Esophagus muscularis mucosa (tissue), 4 donors: ENCODE data around the gene ESAM. TPM values are rescaled to one million over a fixed set of nuclear protein-coding genes. Genes with fewer than 3 reads are reported as not detected.

ENCODE experiments used
- DNase-seq: peaks from one replicate; pipeline ENCODE4 v3.0.0-alpha.2; 2017; ENCODE audit errors: extremely low spot score
- H3K27ac ChIP-seq, 4 donors: fragments of 200-600 bp; sonication (generic); replicated peaks in 1 of 4; 1 replicate in 3 of 4; 2 replicates in 1 of 4; pipeline ENCODE4 v1.5.1; 2016 to 2019; ENCODE audit warnings: mild to moderate bottlenecking in 1 of 4
- H3K27me3 ChIP-seq, 4 donors: fragments of 200-600 bp; sonication (generic); one replicate each; pipeline versions ENCODE4 v1.5.1 to v1.6.0; 2016 to 2019
- H3K36me3 ChIP-seq, 4 donors: fragments of 200-600 bp; sonication (generic); one replicate each; pipeline ENCODE4 v1.5.1; 2016 to 2019
- H3K4me1 ChIP-seq, 4 donors: fragments of 200-600 bp; sonication (generic); one replicate each; pipeline ENCODE4 v1.5.1; 2016 to 2019
- H3K4me3 ChIP-seq, 4 donors: fragments of 200-600 bp; sonication (generic); 1 replicate in 2 of 4; 2 replicates in 2 of 4; pipeline ENCODE4 v1.5.1; 2016 to 2019; ENCODE audit warnings: mild to moderate bottlenecking in 4 of 4, moderate library complexity in 1 of 4
- H3K9me3 ChIP-seq, 4 donors: fragments of 200-600 bp; sonication (generic); 1 replicate in 3 of 4; 2 replicates in 1 of 4; pipeline ENCODE4 v1.5.1; 2016 to 2019
- EP300 ChIP-seq: sonication (generic); formaldehyde crosslinking; IDR thresholded peaks from one replicate; pipeline ENCODE4 v1.6.1; 2017; ENCODE audit warnings: antibody characterized with exemption
- POLR2A ChIP-seq: fragments of 450-650 bp; IDR thresholded peaks from one replicate; pipeline ENCODE4 v1.6.1; 2017; ENCODE audit warnings: antibody characterized with exemption, moderate library complexity, mild to moderate bottlenecking, low read depth
- POLR2AphosphoS5 ChIP-seq, 2 donors: sonication (generic); formaldehyde crosslinking; IDR thresholded peaks; one replicate each; pipeline ENCODE4 v1.6.1; 2017; ENCODE audit warnings: antibody characterized with exemption in 2 of 2
- WGBS: methylation state at CpG from one replicate; pipeline ENCODE4 v1.1.5; 2018; 5-methylcytosine and 5-hydroxymethylcytosine counted together
- intact Hi-C: fragments of 100-400 bp; cut with DNase I; formaldehyde crosslinking; loops from one replicate; pipeline ENCODE4 v1.15.1; 2023
- total RNA-seq, 4 donors: library from RNA; depleted of rRNA; stranded (reverse); fragments of >200 nt; gene quantifications; one replicate each; pipeline versions ENCODE4 v1.1.0 to v1.2.1, GENCODE V29; 2016
- TF ChIP-seq, protein P1 (sequence below), 3 experiments: fragments of 200-600 bp in 2 of 3; fragments of 450-650 bp in 1 of 3; sonication (generic) in 2 of 3; IDR thresholded peaks; one replicate each; pipeline ENCODE4 v1.5.1; 2017 to 2019; ENCODE audit warnings: antibody characterized with exemption in 3 of 3, mild to moderate bottlenecking in 2 of 3, moderate library complexity in 1 of 3

ESAM gene
- total RNA-seq, 4 donors from 2014 or later: 10.8 to 52.8 (median 41.1) TPM

DNA sequence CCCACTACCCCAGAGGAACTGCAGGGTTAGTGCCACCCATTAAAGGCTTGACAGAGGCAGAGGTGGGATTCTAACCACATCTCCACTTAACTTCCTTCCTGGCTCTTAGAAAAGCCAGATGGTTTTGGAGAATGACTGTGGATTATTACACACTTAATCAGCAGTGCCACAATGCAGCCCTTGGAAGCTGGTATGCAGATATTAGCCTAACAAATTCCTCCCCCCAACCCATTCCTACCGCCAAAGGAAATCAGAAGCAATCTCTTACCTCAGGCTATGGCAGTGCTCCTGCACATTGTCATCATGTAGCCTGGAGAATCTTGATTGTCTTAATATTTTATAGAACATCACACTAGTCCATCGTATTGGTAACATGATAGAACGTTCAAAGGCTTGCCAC lies 45.5 kb downstream of the ESAM start:
- WGBS: 74% methylated on average over 3 of the region's 3 CpGs
- DNase-seq: no peak
- no peak overlapping the region for H3K27ac ChIP-seq
- H3K9me3 ChIP-seq: no peaks in the 10 kb centered on the region
- no peak overlapping the region for H3K4me3 ChIP-seq
- H3K36me3 ChIP-seq: no peaks in the 10 kb centered on the region
- TF ChIP-seq POLR2AphosphoS5 (IDR thresholded peaks at IDR 0.05): no peak
- no peak for TF ChIP-seq POLR2A
- peaks cover 0 to 80% (median 10%) of the 10 kb centered on the region in 4 donors for H3K27me3 ChIP-seq
- intact Hi-C loops: no loop called here
- peaks cover 5 to 16% (median 13%) of the 10 kb centered on the region in 4 donors for H3K4me1 ChIP-seq

DNA sequence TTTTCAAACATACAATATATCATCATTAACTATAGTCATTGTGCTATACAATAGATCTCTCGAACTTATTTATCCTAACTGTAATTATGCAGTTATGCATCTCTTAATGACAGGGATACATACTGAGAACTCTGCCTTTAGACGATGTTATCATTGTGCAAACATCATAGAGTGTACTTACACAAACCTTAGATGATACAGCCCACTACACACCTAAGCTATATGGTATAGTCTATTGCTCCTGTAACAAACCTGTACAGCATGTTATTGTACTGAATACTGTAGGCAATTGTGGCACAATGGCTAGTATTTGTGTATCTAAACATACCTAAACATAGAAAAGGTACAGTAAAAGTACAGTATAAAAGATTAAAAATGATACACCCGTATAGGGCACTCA lies 49.7 kb downstream of the ESAM start:
- TF ChIP-seq POLR2AphosphoS5 (IDR thresholded peaks at IDR 0.05) (no peak), POLR2A (no peak), EP300 (no peak)
- TF ChIP-seq, protein P1, sequence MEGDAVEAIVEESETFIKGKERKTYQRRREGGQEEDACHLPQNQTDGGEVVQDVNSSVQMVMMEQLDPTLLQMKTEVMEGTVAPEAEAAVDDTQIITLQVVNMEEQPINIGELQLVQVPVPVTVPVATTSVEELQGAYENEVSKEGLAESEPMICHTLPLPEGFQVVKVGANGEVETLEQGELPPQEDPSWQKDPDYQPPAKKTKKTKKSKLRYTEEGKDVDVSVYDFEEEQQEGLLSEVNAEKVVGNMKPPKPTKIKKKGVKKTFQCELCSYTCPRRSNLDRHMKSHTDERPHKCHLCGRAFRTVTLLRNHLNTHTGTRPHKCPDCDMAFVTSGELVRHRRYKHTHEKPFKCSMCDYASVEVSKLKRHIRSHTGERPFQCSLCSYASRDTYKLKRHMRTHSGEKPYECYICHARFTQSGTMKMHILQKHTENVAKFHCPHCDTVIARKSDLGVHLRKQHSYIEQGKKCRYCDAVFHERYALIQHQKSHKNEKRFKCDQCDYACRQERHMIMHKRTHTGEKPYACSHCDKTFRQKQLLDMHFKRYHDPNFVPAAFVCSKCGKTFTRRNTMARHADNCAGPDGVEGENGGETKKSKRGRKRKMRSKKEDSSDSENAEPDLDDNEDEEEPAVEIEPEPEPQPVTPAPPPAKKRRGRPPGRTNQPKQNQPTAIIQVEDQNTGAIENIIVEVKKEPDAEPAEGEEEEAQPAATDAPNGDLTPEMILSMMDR (IDR thresholded peaks at IDR 0.05): no peak
- Histone ChIP-seq H3K36me3 (no peaks in the 10 kb centered on the region), H3K27me3 (peaks cover 0 to 42% (median 2%) of the 10 kb centered on the region in 4 donors), H3K4me1 (no peaks in the 10 kb centered on the region), H3K4me3 (no peak overlapping the region), H3K9me3 (peaks cover 0 to 12% (median 4%) of the 10 kb centered on the region in 4 donors), H3K27ac (no peak overlapping the region)
- intact Hi-C loops: no loop called here
- DNase-seq: no peak
- 83% methylated on average over 3 of the region's 3 CpGs for WGBS

DNA sequence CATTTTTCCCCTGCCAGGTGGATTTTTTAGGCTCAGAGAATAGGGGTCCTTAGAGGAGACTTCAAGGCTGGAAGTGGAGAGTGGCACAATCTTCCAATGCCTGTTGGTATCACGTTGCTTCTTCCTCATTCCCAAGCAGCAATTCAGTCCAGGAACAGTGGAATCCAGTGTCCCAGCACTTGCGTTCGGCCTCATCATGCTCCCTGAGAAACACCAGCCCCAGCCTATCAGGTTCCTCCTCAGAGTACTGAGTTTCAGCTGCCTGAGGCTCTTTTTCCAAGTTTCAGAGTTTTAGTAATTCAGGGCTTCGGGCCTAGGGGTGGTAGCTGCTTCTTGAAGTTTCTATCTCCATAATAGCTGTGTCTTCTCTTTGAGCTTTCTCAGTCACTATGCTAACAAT lies 54.3 kb downstream of the ESAM start:
- WGBS: 90% methylated on average over 4 of the region's 4 CpGs
- intact Hi-C loops: no loop called here
- no peak overlapping the region for H3K27ac ChIP-seq

More for the DNA sequence above, 54.3 kb downstream of the ESAM start:
- Histone ChIP-seq H3K4me1 (no peaks in the 10 kb centered on the region), H3K4me3 (no peak overlapping the region), H3K36me3 (no peaks in the 10 kb centered on the region), H3K9me3 (peaks cover 0 to 12% (median 4%) of the 10 kb centered on the region in 4 donors), H3K27me3 (peaks cover 0 to 20% (median 0%) of the 10 kb centered on the region in 4 donors)
- no peak for DNase-seq
- TF ChIP-seq EP300: no peak
- TF ChIP-seq, protein P1 (IDR thresholded peaks at IDR 0.05): no peak
- TF ChIP-seq POLR2AphosphoS5 (IDR thresholded peaks at IDR 0.05): no peak
- no peak for TF ChIP-seq POLR2A

Other genes with a start within 250 kb of the ESAM start
- gene OR8B12, start 218.6 kb downstream of the ESAM start, total RNA-seq: not detected
- gene OR8A1, start 192.3 kb downstream of the ESAM start, total RNA-seq: not detected
- gene PANX3, start 150.9 kb downstream of the ESAM start, total RNA-seq: not detected
- gene TBRG1, start 139.4 kb downstream of the ESAM start, total RNA-seq: 10 to 100 TPM; 32.0 to 50.9 (median 35.8) TPM
- gene SIAE, start 88.6 kb downstream of the ESAM start, total RNA-seq: 1 to 10 TPM; 3.1 to 4.5 (median 3.5) TPM
- gene SPA17, start 88.4 kb downstream of the ESAM start, total RNA-seq: 1 to 10 TPM; 4.2 to 8.6 (median 5.8) TPM
- 1 to 10 TPM; 1.4 to 2.3 (median 1.6) TPM for gene NRGN, start 22.3 kb downstream of the ESAM start, total RNA-seq
- gene VSIG2, start 10.0 kb downstream of the ESAM start, total RNA-seq: under 1 TPM in 1 of 4 donors, not detected in 3; 0.29 TPM
- 10 to 100 TPM in 3 of 4 donors, 1 to 10 TPM in 1; 9.6 to 14.0 (median 12.1) TPM for gene MSANTD2, start 38.1 kb upstream of the ESAM start, total RNA-seq
- gene ROBO3, start 103.1 kb upstream of the ESAM start, total RNA-seq: 10 to 100 TPM in 1 of 4 donors, 1 to 10 TPM in 3; 5.0 to 10.8 (median 8.5) TPM
- gene ROBO4, start 135.6 kb upstream of the ESAM start, total RNA-seq: 10 to 100 TPM; 16.2 to 49.8 (median 36.7) TPM
- not detected for gene HEPN1, start 157.0 kb upstream of the ESAM start, total RNA-seq
- 1 to 10 TPM in 3 of 4 donors, under 1 TPM in 1; 0.42 to 2.1 (median 1.1) TPM for gene HEPACAM, start 173.8 kb upstream of the ESAM start, total RNA-seq
- 1 to 10 TPM in 1 of 4 donors, under 1 TPM in 3; 0.42 to 1.6 (median 0.60) TPM for gene CCDC15, start 191.9 kb upstream of the ESAM start, total RNA-seq